Upper lobe of left lung (tissue), 4 donors: ENCODE results near the gene UGT2A2.

Experiments used
- CTCF ChIP-seq, 6 experiments: fragments of 450-650 bp in 4 of 6; fragments of 200-600 bp in 2 of 6; sonication (generic) in 2 of 6; IDR thresholded peaks; one replicate each; pipeline ENCODE4 v1.5.1; 2016 to 2019; ENCODE audit warnings: antibody characterized with exemption in 6 of 6
- POLR2A ChIP-seq, 4 donors: fragments of 450-650 bp; IDR thresholded peaks; one replicate each; pipeline ENCODE4 v1.5.1; 2016 to 2017; ENCODE audit warnings: antibody characterized with exemption in 4 of 4, mild to moderate bottlenecking in 2 of 4

- TF ChIP-seq POLR2A (IDR thresholded peaks at IDR 0.05) (no peak), CTCF (IDR thresholded peaks at IDR 0.05) (no peak)
Measured at GRCh38 chr4:69640289-69640688, 847 bp upstream of the UGT2A2 start.
